Common myeloid progenitor, CD34-positive (primary cell): Measurements from ENCODE around the gene TMEM271.
"Not testable (repeated sequence)": the region's sequence is repeated elsewhere in the genome, so short reads cannot be mapped to it uniquely, and the experiment has no call there.

Source experiments
- CTCF ChIA-PET: fragments of 350-600 bp; sonication (Branson Sonifier 250); formaldehyde crosslinking; loops from one replicate; lab custom pipeline; 2021; ENCODE audit warnings: antibody characterized with exemption; lab: Charles Lee
- POLR2A ChIA-PET: fragments of 350-600 bp; sonication (Branson Sonifier 250); formaldehyde crosslinking; loops from one replicate; lab custom pipeline; 2021; ENCODE audit warnings: antibody characterized with exemption; lab: Charles Lee
- DNase-seq, 3 donors: peaks; one replicate each; pipeline versions ENCODE4 v3.0.0 to v3.0.0-alpha.2; 2013
- H3K27ac ChIP-seq, 2 experiments: 1 replicate in 1 of 2; 2 replicates in 1 of 2; pipeline ENCODE4 v1.7.0; 2013; ENCODE audit warnings: inconsistent platforms in 2 of 2, low read length in 2 of 2, mild to moderate bottlenecking in 2 of 2, low read depth in 1 of 2, moderate library complexity in 1 of 2; ENCODE audit not compliant: severe bottlenecking in 2 of 2, insufficient read depth in 1 of 2, poor library complexity in 1 of 2
- H3K27me3 ChIP-seq, 5 experiments: replicated peaks in 2 of 5; 1 replicate in 3 of 5; 2 replicates in 2 of 5; pipeline versions ENCODE4 v1.6.1 to v1.7.0; 2013; ENCODE audit warnings: low read length in 4 of 5, mild to moderate bottlenecking in 2 of 5, moderate library complexity in 2 of 5, inconsistent platforms in 1 of 5; ENCODE audit not compliant: insufficient read depth in 5 of 5, control insufficient read depth in 4 of 5
- H3K36me3 ChIP-seq, 4 experiments: 1 replicate in 2 of 4; 2 replicates in 2 of 4; pipeline versions ENCODE4 v1.6.1 to v1.7.0; 2013; ENCODE audit warnings: low read length in 3 of 4, control low read depth in 1 of 4, mild to moderate bottlenecking in 1 of 4; ENCODE audit not compliant: control insufficient read depth in 4 of 4, insufficient read depth in 4 of 4
- H3K4me1 ChIP-seq, 4 experiments: 1 replicate in 3 of 4; 2 replicates in 1 of 4; pipeline versions ENCODE4 v1.6.1 to v1.7.1; 2013; ENCODE audit warnings: low read length in 3 of 4, mild to moderate bottlenecking in 3 of 4, control low read depth in 1 of 4, inconsistent platforms in 1 of 4, moderate library complexity in 1 of 4; ENCODE audit not compliant: control insufficient read depth in 4 of 4, insufficient read depth in 4 of 4; ENCODE audit errors: control extremely low read depth in 1 of 4
- H3K4me3 ChIP-seq, 7 experiments: 1 replicate in 4 of 7; 2 replicates in 3 of 7; pipeline versions ENCODE4 v1.5.1 to v1.7.0; 2013; ENCODE audit warnings: mild to moderate bottlenecking in 7 of 7, low read length in 6 of 7, moderate library complexity in 6 of 7, inconsistent platforms in 2 of 7, low read depth in 2 of 7, control low read depth in 1 of 7; ENCODE audit not compliant: insufficient read depth in 4 of 7, control insufficient read depth in 1 of 7; ENCODE audit errors: extremely low read depth in 1 of 7
- H3K9me3 ChIP-seq, 5 experiments: 1 replicate in 4 of 5; 2 replicates in 1 of 5; pipeline versions ENCODE4 v1.6.1 to v1.7.1; 2013; ENCODE audit warnings: low read length in 4 of 5, mild to moderate bottlenecking in 2 of 5, inconsistent platforms in 1 of 5, low read depth in 1 of 5, moderate library complexity in 1 of 5; ENCODE audit not compliant: control insufficient read depth in 4 of 5, insufficient read depth in 2 of 5; ENCODE audit errors: control extremely low read depth in 1 of 5
- WGBS: methylation state at CpG from one replicate; pipeline ENCODE4 v1.1.5; 2013; ENCODE audit not compliant: insufficient coverage; 5-methylcytosine and 5-hydroxymethylcytosine counted together

The TMEM271 gene

DNA sequence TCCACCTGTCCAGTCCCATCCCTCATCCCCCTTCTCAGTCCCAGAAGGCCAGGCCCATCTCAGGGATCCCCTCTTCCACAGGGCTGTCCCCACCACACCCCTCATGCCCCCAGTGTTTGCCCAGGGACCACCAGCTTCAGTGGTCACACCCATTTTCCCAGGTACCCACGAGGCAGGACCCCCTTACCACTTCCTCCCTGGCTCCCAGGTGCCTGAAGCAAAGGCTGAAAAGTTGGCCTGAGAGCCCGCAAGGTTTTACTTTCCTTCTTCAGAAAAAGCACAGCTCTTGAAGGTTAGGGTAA lies 7.8 kb downstream of the TMEM271 start:
- H3K36me3 ChIP-seq, result no peaks in the 10 kb centered on the region
- no peaks in the 10 kb centered on the region for H3K4me1 ChIP-seq
- H3K4me3 ChIP-seq, result no peak overlapping the region
- peaks cover 4 to 15% (median 12%) of the 10 kb centered on the region in 5 experiments for H3K9me3 ChIP-seq
- ChIA-PET CTCF (interaction anchor here (1.5 kb wide), 1 partner anchor 10 kb away, joined by 3 read pairs; no protein-coding TSS in a partner anchor), POLR2A (no interaction called here)
- WGBS, result no CpG with 5 or more reads among the region's 2 CpGs
- H3K27me3 ChIP-seq, result peaks cover 0 to 46% (median 19%) of the 10 kb centered on the region in 5 experiments
- DNase-seq, result no peak
- no peak overlapping the region for H3K27ac ChIP-seq

DNA sequence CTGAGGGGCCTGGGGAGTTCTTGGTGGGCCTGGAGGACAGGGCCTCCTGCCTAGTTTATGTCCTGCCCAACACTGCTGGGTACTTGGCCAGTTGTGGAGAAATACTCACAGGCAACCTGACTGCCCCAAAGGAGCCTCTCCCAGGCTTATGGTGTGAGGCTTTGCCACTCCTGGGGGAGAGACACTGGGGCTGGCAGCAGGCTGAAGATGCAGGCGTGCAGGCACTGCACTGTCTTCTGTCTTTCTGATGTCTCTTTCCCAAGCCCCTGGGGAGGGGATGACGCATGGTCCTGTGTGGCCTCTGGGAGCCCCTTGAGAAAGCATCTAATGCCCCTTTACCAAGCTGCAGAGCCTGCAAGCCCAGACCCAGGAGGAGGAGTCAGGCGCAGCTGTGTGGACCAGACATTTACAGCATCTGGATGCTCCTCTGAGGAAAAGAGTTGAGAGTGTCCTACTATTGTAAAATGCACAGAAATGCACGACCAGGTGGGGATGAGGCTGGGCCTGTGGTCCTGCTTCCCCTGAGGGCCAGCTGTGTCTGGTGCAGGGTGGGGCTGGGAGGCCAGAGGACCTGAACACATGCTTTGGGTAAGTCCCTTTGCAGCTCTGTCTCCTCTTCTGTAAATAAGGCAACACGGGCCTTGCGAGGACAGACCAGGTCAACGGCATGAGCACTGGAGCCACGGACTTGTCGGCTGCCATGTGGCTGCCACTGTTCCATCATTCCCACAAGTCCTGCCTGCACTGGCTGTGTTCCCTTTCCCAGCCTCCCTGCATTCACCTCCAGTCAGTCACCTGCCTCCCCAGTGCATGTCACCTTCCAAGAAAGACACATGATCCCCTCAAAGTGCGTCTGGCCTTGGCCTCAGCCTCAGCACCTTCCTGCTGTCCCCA lies 8.4 kb downstream of the TMEM271 start:
- H3K27ac ChIP-seq, result no peak overlapping the region
- WGBS, result 95% methylated on average over 9 of the region's 10 CpGs
- H3K9me3 ChIP-seq, result peaks cover 4 to 15% (median 8%) of the 10 kb centered on the region in 5 experiments
- peaks cover 0 to 40% (median 13%) of the 10 kb centered on the region in 5 experiments for H3K27me3 ChIP-seq
- ChIA-PET POLR2A (no interaction called here), CTCF (no interaction called here)
- no peaks in the 10 kb centered on the region for H3K4me1 ChIP-seq
- no peak for DNase-seq
- no peak overlapping the region for H3K4me3 ChIP-seq
- no peaks in the 10 kb centered on the region for H3K36me3 ChIP-seq

DNA sequence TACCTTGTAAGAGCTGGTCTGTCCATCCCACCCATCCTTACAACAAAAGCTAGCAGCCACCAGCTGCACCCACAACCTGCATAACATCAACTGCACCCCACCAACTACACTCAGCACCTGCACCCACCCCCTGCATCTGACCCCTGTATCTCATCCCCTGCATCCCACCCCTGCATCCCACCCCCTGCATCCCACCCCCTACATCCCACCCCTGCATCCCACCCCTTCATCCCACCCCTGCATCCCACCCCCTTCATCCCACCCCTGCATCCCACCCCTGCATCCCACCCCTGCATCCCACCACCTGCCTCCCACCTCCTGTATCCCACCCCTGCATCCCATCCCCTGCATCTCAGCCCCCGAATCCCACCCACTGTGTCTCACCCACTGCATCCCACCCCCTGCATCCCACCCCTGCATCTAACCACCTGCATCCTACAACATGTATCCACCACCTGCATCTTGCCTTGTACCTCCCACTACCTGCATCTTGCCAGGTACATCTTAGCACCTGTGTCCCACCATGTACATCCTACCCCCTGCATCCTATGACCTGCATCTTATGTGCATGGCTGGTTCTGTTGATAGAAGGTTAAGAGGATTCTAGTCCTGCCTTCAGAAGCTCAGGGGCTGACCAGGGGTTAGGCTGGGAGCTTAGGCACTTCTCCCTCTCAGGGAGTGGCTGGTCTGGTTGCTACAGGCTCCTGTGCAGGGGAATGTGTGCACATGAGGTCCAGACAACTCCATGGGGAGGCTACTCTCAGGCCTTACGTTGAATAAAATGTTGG lies 9.4 kb downstream of the TMEM271 start:
- 100% methylated on average over 2 of the region's 2 CpGs for WGBS
- no peak for DNase-seq
- Histone ChIP-seq H3K36me3 (no peaks in the 10 kb centered on the region), H3K4me3 (no peak overlapping the region), H3K4me1 (no peaks in the 10 kb centered on the region), H3K27ac (no peak overlapping the region), H3K27me3 (peaks cover 0 to 30% (median 5%) of the 10 kb centered on the region in 5 experiments), H3K9me3 (peaks cover 0 to 9% (median 4%) of the 10 kb centered on the region in 5 experiments)
- ChIA-PET POLR2A (no interaction called here), CTCF (no interaction called here)

DNA sequence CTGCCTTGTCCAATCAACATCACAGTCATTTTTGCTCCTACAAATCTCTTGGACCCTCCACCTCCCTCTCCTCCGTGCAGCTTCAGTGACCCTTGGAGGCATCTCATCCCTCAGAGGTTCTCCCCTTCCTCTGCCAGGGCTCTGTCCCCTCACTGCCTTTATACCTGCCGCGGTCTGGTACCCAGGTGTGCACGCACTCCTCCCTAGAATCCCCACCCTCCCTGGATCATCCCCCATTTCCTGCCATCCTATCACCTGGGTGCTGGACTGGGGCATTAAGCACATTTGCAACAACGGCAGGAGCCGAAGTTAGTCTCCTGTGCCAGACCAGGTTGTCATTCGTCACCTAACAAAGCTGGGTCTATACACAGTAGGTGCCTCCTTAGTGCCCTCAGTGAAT lies 10.1 kb downstream of the TMEM271 start:
- CTCF ChIA-PET, result no interaction called here
- Histone ChIP-seq H3K4me3 (no peak overlapping the region), H3K27me3 (peaks cover 0 to 26% (median 4%) of the 10 kb centered on the region in 5 experiments), H3K27ac (no peak overlapping the region), H3K9me3 (peaks cover 0 to 9% (median 4%) of the 10 kb centered on the region in 5 experiments), H3K4me1 (no peaks in the 10 kb centered on the region), H3K36me3 (no peaks in the 10 kb centered on the region)
- WGBS, result 96% methylated on average over 7 of the region's 7 CpGs
- POLR2A ChIA-PET, result no interaction called here
- no peak for DNase-seq

DNA sequence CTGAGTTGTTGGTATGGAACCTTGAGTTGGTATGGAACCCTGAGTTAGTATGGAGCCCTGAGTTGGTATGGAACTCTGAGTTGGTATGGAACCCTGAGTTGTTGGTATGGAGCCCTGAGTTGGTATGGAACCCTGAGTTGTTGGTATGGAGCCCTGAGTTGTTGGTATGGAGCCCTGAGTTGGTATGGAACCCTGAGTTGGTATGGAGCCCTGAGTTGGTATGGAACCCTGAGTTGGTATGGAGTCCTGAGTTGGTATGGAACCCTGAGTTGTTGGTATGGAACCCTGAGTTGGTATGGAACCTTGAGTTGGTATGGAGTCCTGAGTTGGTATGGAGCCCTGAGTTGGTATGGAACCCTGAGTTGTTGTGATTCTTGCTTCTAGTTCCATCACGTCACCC lies 10.5 kb downstream of the TMEM271 start:
- POLR2A ChIA-PET, DNase-seq, H3K27ac ChIP-seq, H3K4me1 ChIP-seq, H3K4me3 ChIP-seq, CTCF ChIA-PET, H3K36me3 ChIP-seq, H3K9me3 ChIP-seq: not testable (repeated sequence)
- WGBS, result 100% methylated on average over 1 of the region's 1 CpG
- peaks cover 0 to 22% (median 4%) of the 10 kb centered on the region in 5 experiments for H3K27me3 ChIP-seq

DNA sequence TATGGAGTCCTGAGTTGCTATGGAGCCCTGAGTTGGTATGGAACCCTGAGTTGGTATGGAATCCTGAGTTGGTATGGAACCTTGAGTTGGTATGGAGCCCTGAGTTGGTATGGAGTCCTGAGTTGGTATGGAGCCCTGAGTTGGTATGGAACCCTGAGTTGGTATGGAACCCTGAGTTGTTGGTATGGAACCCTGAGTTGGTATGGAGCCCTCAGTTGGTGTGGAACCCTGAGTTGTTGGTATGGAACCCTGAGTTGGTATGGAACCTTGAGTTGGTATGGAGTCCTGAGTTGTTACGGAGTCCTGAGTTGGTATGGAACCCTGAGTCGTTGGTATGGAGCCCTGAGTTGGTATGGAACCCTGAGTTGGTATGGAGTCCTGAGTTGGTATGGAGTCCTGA lies 13.6 kb downstream of the TMEM271 start:
- H3K4me1 ChIP-seq, POLR2A ChIA-PET, DNase-seq, H3K36me3 ChIP-seq, H3K27ac ChIP-seq, CTCF ChIA-PET, H3K27me3 ChIP-seq, H3K4me3 ChIP-seq: not testable (repeated sequence)
- 95% methylated on average over 2 of the region's 2 CpGs for WGBS
- H3K9me3 ChIP-seq, result peaks cover 0 to 11% (median 4%) of the 10 kb centered on the region in 5 experiments

DNA sequence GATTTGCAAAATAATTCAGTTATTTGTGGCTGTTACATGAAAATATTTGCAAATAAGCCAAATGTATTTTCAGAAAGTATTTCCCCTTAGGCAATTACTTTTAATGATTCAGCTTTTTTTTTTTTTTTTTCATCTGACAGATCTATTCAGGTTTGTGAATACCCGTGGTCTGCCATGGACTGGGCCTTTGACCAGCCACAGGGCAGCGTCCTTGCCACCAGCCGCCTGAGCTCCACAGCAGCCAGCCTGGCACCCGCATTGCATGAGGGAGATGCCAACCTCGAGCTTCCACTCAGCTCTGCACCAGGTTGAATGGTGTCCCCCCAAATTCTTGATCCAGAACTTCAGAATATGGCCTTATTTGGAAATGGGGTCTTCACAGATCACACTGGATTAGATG lies 14.7 kb downstream of the TMEM271 start:
- CTCF ChIA-PET, result no interaction called here
- 96% methylated on average over 5 of the region's 5 CpGs for WGBS
- peaks cover 0 to 11% (median 4%) of the 10 kb centered on the region in 5 experiments for H3K9me3 ChIP-seq
- H3K4me3 ChIP-seq, result no peak overlapping the region
- H3K27me3 ChIP-seq, result peaks cover 0 to 8% (median 2%) of the 10 kb centered on the region in 5 experiments
- H3K4me1 ChIP-seq, result no peaks in the 10 kb centered on the region
- no peak for DNase-seq
- no peaks in the 10 kb centered on the region for H3K36me3 ChIP-seq
- H3K27ac ChIP-seq, result no peak overlapping the region
- POLR2A ChIA-PET, result no interaction called here
